Suprapubic skin (tissue), 4 donors: Measurements from ENCODE around the gene KCNJ16. TPM values are rescaled to one million over a fixed set of nuclear protein-coding genes. Genes with fewer than 3 reads are reported as not detected.

ENCODE experiments used
- DNase-seq, 2 donors: peaks; one replicate each; pipeline ENCODE4 v3.0.0-alpha.2; 2019; ENCODE audit warnings: low spot score in 2 of 2
- H3K27ac ChIP-seq: fragments of 200-600 bp; sonication (generic); one replicate; pipeline ENCODE4 v1.5.1; 2019
- H3K27me3 ChIP-seq: fragments of 200-600 bp; sonication (generic); one replicate; pipeline ENCODE4 v1.5.1; 2019
- H3K36me3 ChIP-seq: fragments of 200-600 bp; sonication (generic); one replicate; pipeline ENCODE4 v1.5.1; 2019
- H3K4me1 ChIP-seq: fragments of 200-600 bp; sonication (generic); one replicate; pipeline ENCODE4 v1.5.1; 2019
- H3K4me3 ChIP-seq: fragments of 200-600 bp; sonication (generic); one replicate; pipeline ENCODE4 v1.5.1; 2019; ENCODE audit warnings: mild to moderate bottlenecking
- H3K9me3 ChIP-seq: fragments of 200-600 bp; sonication (generic); one replicate; pipeline ENCODE4 v1.5.1; 2019
- CTCF ChIP-seq, 2 donors: fragments of 200-600 bp in 1 of 2; fragments of 450-650 bp in 1 of 2; sonication (generic) in 1 of 2; IDR thresholded peaks; one replicate each; pipeline ENCODE4 v1.5.1; 2016 to 2019; ENCODE audit warnings: antibody characterized with exemption in 2 of 2, mild to moderate bottlenecking in 1 of 2, moderate library complexity in 1 of 2
- EP300 ChIP-seq: sonication (generic); formaldehyde crosslinking; IDR thresholded peaks from one replicate; pipeline ENCODE4 v1.6.1; 2017; ENCODE audit warnings: antibody characterized with exemption
- POLR2A ChIP-seq, 2 donors: fragments of 450-650 bp; IDR thresholded peaks; one replicate each; pipeline ENCODE4 v1.6.1; 2017; ENCODE audit warnings: antibody characterized with exemption in 2 of 2, mild to moderate bottlenecking in 2 of 2, moderate library complexity in 2 of 2
- POLR2AphosphoS5 ChIP-seq, 3 donors: sonication (generic); formaldehyde crosslinking; IDR thresholded peaks; one replicate each; pipeline ENCODE4 v1.6.1; 2017; ENCODE audit warnings: antibody characterized with exemption in 3 of 3
- WGBS: methylation state at CpG from one replicate; pipeline ENCODE4 v1.1.5; 2018; 5-methylcytosine and 5-hydroxymethylcytosine counted together
- total RNA-seq, 4 donors: library from RNA; depleted of rRNA; stranded (reverse); fragments of >200 nt; gene quantifications; one replicate each; pipeline ENCODE4 v1.1.0, GENCODE V29; 2016

The KCNJ16 gene
- total RNA-seq, 4 donors from 2014 or later, result not detected

GRCh38 chr17:70104791-70105523 lies 29.9 kb downstream of the KCNJ16 start:
- no peaks in the 10 kb centered on the region for H3K9me3 ChIP-seq
- H3K27me3 ChIP-seq, result no peaks in the 10 kb centered on the region
- no peak overlapping the region for H3K27ac ChIP-seq
- no peaks in the 10 kb centered on the region for H3K36me3 ChIP-seq
- H3K4me1 ChIP-seq, result no peaks in the 10 kb centered on the region
- DNase-seq, result no peak
- WGBS, result 79% methylated on average over 12 of the region's 12 CpGs
- no peak overlapping the region for H3K4me3 ChIP-seq
- TF ChIP-seq EP300 (no peak), POLR2A (IDR thresholded peaks at IDR 0.05) (no peak), CTCF (IDR thresholded peaks at IDR 0.05) (no peak), POLR2AphosphoS5 (IDR thresholded peaks at IDR 0.05) (no peak)

- H3K9me3 ChIP-seq, result no peaks in the 10 kb centered on the region
- H3K4me3 ChIP-seq, result no peak overlapping the region
- H3K4me1 ChIP-seq, result no peaks in the 10 kb centered on the region
- DNase-seq, result no peak
- H3K27ac ChIP-seq, result no peak overlapping the region
- 82% methylated on average over 3 of the region's 3 CpGs for WGBS
- H3K27me3 ChIP-seq, result no peaks in the 10 kb centered on the region
- H3K36me3 ChIP-seq, result no peaks in the 10 kb centered on the region
- TF ChIP-seq EP300 (no peak), POLR2A (IDR thresholded peaks at IDR 0.05) (no peak), CTCF (IDR thresholded peaks at IDR 0.05) (no peak), POLR2AphosphoS5 (IDR thresholded peaks at IDR 0.05) (no peak)
These were observed 30.6 kb downstream of the KCNJ16 start for GRCh38 chr17:70105641-70106040.

- H3K4me3 ChIP-seq, result no peak overlapping the region
- no peaks in the 10 kb centered on the region for H3K36me3 ChIP-seq
- H3K27me3 ChIP-seq, result no peaks in the 10 kb centered on the region
- TF ChIP-seq POLR2A (IDR thresholded peaks at IDR 0.05), result no peak
- TF ChIP-seq CTCF (IDR thresholded peaks at IDR 0.05), result no peak
- TF ChIP-seq EP300, result no peak
- TF ChIP-seq POLR2AphosphoS5 (IDR thresholded peaks at IDR 0.05), result no peak
- no peaks in the 10 kb centered on the region for H3K4me1 ChIP-seq
- H3K27ac ChIP-seq, result no peak overlapping the region
- H3K9me3 ChIP-seq, result no peaks in the 10 kb centered on the region
- DNase-seq, result no peak
- WGBS, result 88% methylated on average over 3 of the region's 3 CpGs
These were observed 31.5 kb downstream of the KCNJ16 start for GRCh38 chr17:70106551-70106950.

GRCh38 chr17:70107441-70107840 lies 32.4 kb downstream of the KCNJ16 start:
- H3K27me3 ChIP-seq, result no peaks in the 10 kb centered on the region
- no peak overlapping the region for H3K4me3 ChIP-seq
- no peak for DNase-seq
- H3K27ac ChIP-seq, result no peak overlapping the region
- H3K9me3 ChIP-seq, result no peaks in the 10 kb centered on the region
- H3K36me3 ChIP-seq, result no peaks in the 10 kb centered on the region
- H3K4me1 ChIP-seq, result no peaks in the 10 kb centered on the region
- no peak for TF ChIP-seq EP300
- no peak for TF ChIP-seq CTCF (IDR thresholded peaks at IDR 0.05)
- no peak for TF ChIP-seq POLR2A (IDR thresholded peaks at IDR 0.05)
- TF ChIP-seq POLR2AphosphoS5 (IDR thresholded peaks at IDR 0.05), result no peak

GRCh38 chr17:70107904-70108565 lies 33.0 kb downstream of the KCNJ16 start:
- Histone ChIP-seq H3K27me3 (no peaks in the 10 kb centered on the region), H3K4me1 (no peaks in the 10 kb centered on the region), H3K4me3 (no peak overlapping the region), H3K9me3 (no peaks in the 10 kb centered on the region), H3K27ac (no peak overlapping the region), H3K36me3 (no peaks in the 10 kb centered on the region)
- WGBS, result 95% methylated on average over 6 of the region's 6 CpGs
- DNase-seq, result no peak
- TF ChIP-seq POLR2A (IDR thresholded peaks at IDR 0.05) (no peak), POLR2AphosphoS5 (IDR thresholded peaks at IDR 0.05) (no peak), CTCF (IDR thresholded peaks at IDR 0.05) (no peak), EP300 (no peak)
